Measurements from ENCODE around the gene HYAL3. TPM values are rescaled to one million over a fixed set of nuclear protein-coding genes. Genes with fewer than 3 reads are reported as not detected.

HYAL3 gene
- total RNA-seq, 2 donors from 2014 or later = 2.6 to 3.3 TPM

DNA sequence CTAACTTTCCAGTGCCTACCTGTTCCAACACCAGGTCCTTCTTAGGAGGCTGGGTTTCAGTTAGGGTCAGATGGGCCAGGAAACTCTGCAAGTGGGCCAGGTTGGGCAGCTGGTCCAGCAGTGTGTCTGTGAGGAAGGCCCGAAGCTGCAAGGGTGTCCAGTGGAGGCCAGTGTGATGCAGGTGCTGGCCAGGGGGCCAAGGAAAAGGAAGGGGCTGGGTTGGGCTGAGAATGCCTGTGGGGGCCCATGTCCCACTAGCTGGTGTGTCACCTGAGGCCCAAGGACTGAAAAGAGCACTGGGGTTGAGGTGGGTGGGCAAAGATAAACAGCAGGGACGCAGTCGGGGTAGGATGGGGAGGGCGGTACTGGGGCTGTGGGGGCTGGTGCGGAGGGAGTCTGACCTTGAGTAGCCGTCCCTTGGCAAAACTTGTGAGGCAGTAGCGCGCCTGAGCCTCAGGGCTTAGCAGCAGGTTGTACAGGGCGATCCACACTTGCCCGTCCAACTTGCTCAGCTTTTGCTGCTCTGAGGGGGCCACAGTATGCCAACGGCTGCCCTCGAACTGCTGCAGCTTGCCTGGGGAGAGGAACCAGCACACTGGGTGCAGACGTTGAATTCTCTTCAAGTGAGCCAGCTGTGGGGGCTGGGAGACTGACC is 42.9 kb upstream of the HYAL3 start:
- no peak overlapping the region for H3K4me3 ChIP-seq (ENCODE audit: low read length)
- H3K9me3 ChIP-seq (ENCODE audit: control insufficient read depth, low read length) = no peaks in the 10 kb centered on the region
- Mint-ChIP-seq H3K4me3 (no peak overlapping the region), H3K27me3 (ENCODE audit: insufficient read depth) (peaks cover 79% of the 10 kb centered on the region), H3K4me1 (no peaks in the 10 kb centered on the region), H3K9me3 (no peaks in the 10 kb centered on the region), H3K27ac (no peak overlapping the region), H3K36me3 (ENCODE audit: low read depth) (no peaks in the 10 kb centered on the region)
- H3K9ac ChIP-seq (ENCODE audit: extremely low read depth, low read length, poor library complexity, severe bottlenecking) = no peak overlapping the region
- no peak overlapping the region for H3K27ac ChIP-seq (ENCODE audit: low read depth, low read length)
- H3K36me3 ChIP-seq (ENCODE audit: control insufficient read depth, insufficient read depth, low read length) = no peaks in the 10 kb centered on the region
- TF ChIP-seq, protein P1, sequence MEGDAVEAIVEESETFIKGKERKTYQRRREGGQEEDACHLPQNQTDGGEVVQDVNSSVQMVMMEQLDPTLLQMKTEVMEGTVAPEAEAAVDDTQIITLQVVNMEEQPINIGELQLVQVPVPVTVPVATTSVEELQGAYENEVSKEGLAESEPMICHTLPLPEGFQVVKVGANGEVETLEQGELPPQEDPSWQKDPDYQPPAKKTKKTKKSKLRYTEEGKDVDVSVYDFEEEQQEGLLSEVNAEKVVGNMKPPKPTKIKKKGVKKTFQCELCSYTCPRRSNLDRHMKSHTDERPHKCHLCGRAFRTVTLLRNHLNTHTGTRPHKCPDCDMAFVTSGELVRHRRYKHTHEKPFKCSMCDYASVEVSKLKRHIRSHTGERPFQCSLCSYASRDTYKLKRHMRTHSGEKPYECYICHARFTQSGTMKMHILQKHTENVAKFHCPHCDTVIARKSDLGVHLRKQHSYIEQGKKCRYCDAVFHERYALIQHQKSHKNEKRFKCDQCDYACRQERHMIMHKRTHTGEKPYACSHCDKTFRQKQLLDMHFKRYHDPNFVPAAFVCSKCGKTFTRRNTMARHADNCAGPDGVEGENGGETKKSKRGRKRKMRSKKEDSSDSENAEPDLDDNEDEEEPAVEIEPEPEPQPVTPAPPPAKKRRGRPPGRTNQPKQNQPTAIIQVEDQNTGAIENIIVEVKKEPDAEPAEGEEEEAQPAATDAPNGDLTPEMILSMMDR (conservative IDR thresholded peaks at IDR 0.05) = no peak
- no peak for DNase-seq
- H3K27me3 ChIP-seq (ENCODE audit: control insufficient read depth, insufficient read depth, low read length, poor library complexity, severe bottlenecking) = peaks cover 69% of the 10 kb centered on the region
- 89 to 90% methylated on average over 12 to 13 of the region's 13 CpGs for WGBS, 2 experiments (ENCODE audit: insufficient coverage in 1 of 2, insufficient read length in 1 of 2)
- H3K4me1 ChIP-seq (ENCODE audit: control insufficient read depth, insufficient read depth, low read length) = peaks cover 4% of the 10 kb centered on the region

DNA sequence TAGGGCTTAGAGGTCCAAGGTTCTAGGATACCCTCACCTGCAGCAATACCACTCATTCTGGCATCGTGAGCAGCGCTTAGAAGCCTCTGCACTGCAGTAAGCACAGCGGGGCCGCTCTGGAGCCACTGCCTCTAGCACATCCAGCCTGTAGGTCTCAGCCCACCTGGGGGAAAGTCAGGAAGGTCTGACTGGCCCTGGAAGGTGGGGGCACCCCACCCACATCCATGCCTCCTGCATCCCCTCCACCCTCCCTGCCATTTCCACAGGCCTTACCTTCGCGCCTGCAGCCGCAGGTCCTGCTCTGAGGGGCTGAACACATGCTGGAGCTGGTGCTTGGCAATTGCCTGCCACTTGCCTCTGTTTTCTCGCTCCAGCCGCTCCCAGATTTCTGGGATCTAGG is 42.3 kb upstream of the HYAL3 start:
- Mint-ChIP-seq H3K27me3 (ENCODE audit: insufficient read depth) (peaks cover 78% of the 10 kb centered on the region), H3K4me1 (peaks cover 1% of the 10 kb centered on the region), H3K4me3 (no peak overlapping the region), H3K9me3 (no peaks in the 10 kb centered on the region), H3K36me3 (ENCODE audit: low read depth) (no peaks in the 10 kb centered on the region), H3K27ac (no peak overlapping the region)
- Histone ChIP-seq H3K27me3 (ENCODE audit: control insufficient read depth, insufficient read depth, low read length, poor library complexity, severe bottlenecking) (peaks cover 69% of the 10 kb centered on the region), H3K4me3 (ENCODE audit: low read length) (no peak overlapping the region), H3K36me3 (ENCODE audit: control insufficient read depth, insufficient read depth, low read length) (no peaks in the 10 kb centered on the region), H3K9ac (ENCODE audit: extremely low read depth, low read length, poor library complexity, severe bottlenecking) (no peak overlapping the region), H3K9me3 (ENCODE audit: control insufficient read depth, low read length) (no peaks in the 10 kb centered on the region), H3K27ac (ENCODE audit: low read depth, low read length) (no peak overlapping the region), H3K4me1 (ENCODE audit: control insufficient read depth, insufficient read depth, low read length) (peaks cover 4% of the 10 kb centered on the region)
- TF ChIP-seq, protein P1 (conservative IDR thresholded peaks at IDR 0.05) = no peak
- 92 to 95% methylated on average over 8 to 9 of the region's 9 CpGs for WGBS, 2 experiments (ENCODE audit: insufficient coverage in 1 of 2, insufficient read length in 1 of 2)
- no peak for DNase-seq

DNA sequence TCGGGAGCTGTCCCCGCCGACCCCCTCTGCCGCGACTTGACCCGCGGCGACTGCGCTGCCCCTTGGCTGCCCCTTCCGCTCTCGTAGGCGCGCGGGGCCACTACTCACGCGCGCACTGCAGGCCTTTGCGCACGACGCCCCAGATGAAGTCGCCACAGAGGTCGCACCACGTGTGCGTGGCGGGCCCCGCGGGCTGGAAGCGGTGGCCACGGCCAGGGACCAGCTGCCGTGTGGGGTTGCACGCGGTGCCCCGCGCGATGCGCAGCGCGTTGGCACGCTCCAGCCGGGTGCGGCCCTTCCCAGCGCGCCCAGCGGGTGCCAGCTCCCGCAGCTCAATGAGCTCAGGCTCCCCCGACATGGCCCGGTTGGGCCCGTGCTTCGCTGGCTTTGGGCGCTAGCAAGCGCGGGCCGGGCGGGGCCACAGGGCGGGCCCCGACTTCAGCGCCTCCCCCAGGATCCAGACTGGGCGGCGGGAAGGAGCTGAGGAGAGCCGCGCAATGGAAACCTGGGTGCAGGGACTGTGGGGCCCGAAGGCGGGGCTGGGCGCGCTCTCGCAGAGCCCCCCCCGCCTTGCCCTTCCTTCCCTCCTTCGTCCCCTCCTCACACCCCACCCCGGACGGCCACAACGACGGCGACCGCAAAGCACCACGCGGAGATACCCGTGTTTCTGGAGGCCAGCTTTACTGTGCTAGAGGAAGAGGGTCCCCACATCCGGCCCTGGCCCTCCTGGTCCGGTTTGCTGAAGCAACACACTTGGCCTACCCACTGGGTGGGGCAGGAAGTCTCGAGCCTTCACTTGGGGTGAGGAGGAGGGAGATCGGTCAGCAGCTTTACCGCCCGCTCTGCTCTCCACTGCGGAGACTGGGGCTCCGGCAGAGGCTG is 41.5 kb upstream of the HYAL3 start, which contains the start of gene RASSF1:
TSS of gene RASSF1 (minus strand) at position 389 of the 882 bp plus-strand sequence. CDS start at position 358, 31 bp downstream.
- Histone ChIP-seq H3K27ac (ENCODE audit: low read depth, low read length) (no peak within 1 kb of the TSS), H3K9ac (ENCODE audit: extremely low read depth, low read length, poor library complexity, severe bottlenecking) (no peak within 1 kb of the TSS), H3K36me3 (ENCODE audit: control insufficient read depth, insufficient read depth, low read length) (no peaks in the 10 kb centered on the region), H3K4me3 (ENCODE audit: low read length) (no peak within 1 kb of the TSS), H3K27me3 (ENCODE audit: control insufficient read depth, insufficient read depth, low read length, poor library complexity, severe bottlenecking) (peaks cover 69% of the 10 kb centered on the region), H3K9me3 (ENCODE audit: control insufficient read depth, low read length) (no peaks in the 10 kb centered on the region), H3K4me1 (ENCODE audit: control insufficient read depth, insufficient read depth, low read length) (peaks cover 10% of the 10 kb centered on the region)
- TF ChIP-seq, protein P1 (conservative IDR thresholded peaks at IDR 0.05) = no peak
- Mint-ChIP-seq H3K27ac (no peak within 1 kb of the TSS), H3K36me3 (ENCODE audit: low read depth) (no peaks in the 10 kb centered on the region), H3K4me1 (peaks cover 8% of the 10 kb centered on the region), H3K9me3 (no peaks in the 10 kb centered on the region), H3K4me3 (peak within 1 kb of the TSS; percentile 39), H3K27me3 (ENCODE audit: insufficient read depth) (peaks cover 72% of the 10 kb centered on the region)
- DNase-seq = peak; percentile 71
- 15 to 23% methylated on average over 46 to 85 of the region's 85 CpGs for WGBS, 2 experiments (ENCODE audit: insufficient coverage in 1 of 2, insufficient read length in 1 of 2)

All from endodermal cell (in vitro differentiated cells).